ENCODE data around the gene ZNF479.

Gene ZNF479

GRCh38 chr7:57178768-57179139 is 46.5 kb upstream of the ZNF479 start:
- TF ChIP-seq EZH2 (IDR thresholded peaks at IDR 0.05; ENCODE audit: borderline replicate concordance, low read depth, low read length, severe bottlenecking) = no peak
- no peak for TF ChIP-seq CTCF (IDR thresholded peaks at IDR 0.05; ENCODE audit: borderline replicate concordance, extremely low read depth, low read length, poor library complexity, severe bottlenecking)
- Histone ChIP-seq H3K9me3 (ENCODE audit: insufficient read depth, low read length, severe bottlenecking) (peaks cover 33% of the 10 kb centered on the region), H3K27ac (ENCODE audit: low read length) (no peak overlapping the region), H3K4me1 (ENCODE audit: insufficient read depth, low read length) (no peaks in the 10 kb centered on the region), H3K9ac (ENCODE audit: low read depth, low read length) (no peak overlapping the region), H3K79me2 (ENCODE audit: insufficient read depth, low read length) (no peaks in the 10 kb centered on the region), H3K4me3 (ENCODE audit: low read depth in 1 of 2, low read length in 2 of 2) (no peak overlapping the region), H2AFZ (ENCODE audit: low read depth, low read length) (no peak overlapping the region), H3K4me2 (ENCODE audit: insufficient read depth, low read length) (no peak overlapping the region), H3K36me3 (ENCODE audit: insufficient read depth, low read length) (no peaks in the 10 kb centered on the region), H3K27me3 (ENCODE audit: insufficient read depth, low read length, poor library complexity) (no peaks in the 10 kb centered on the region), H4K20me1 (ENCODE audit: insufficient read depth, low read length) (no peaks in the 10 kb centered on the region)
- ATAC-seq (ENCODE audit: insufficient read depth, low read depth) (no peak), DNase-seq (no peak)

- TF ChIP-seq EZH2 (IDR thresholded peaks at IDR 0.05; ENCODE audit: borderline replicate concordance, low read depth, low read length, severe bottlenecking) (no peak), CTCF (IDR thresholded peaks at IDR 0.05; ENCODE audit: borderline replicate concordance, extremely low read depth, low read length, poor library complexity, severe bottlenecking) (no peak)
- Histone ChIP-seq H3K4me1 (ENCODE audit: insufficient read depth, low read length) (no peaks in the 10 kb centered on the region), H3K27me3 (ENCODE audit: insufficient read depth, low read length, poor library complexity) (no peaks in the 10 kb centered on the region), H3K27ac (ENCODE audit: low read length) (no peak overlapping the region), H4K20me1 (ENCODE audit: insufficient read depth, low read length) (no peaks in the 10 kb centered on the region), H3K9me3 (ENCODE audit: insufficient read depth, low read length, severe bottlenecking) (peaks cover 33% of the 10 kb centered on the region), H2AFZ (ENCODE audit: low read depth, low read length) (no peak overlapping the region), H3K36me3 (ENCODE audit: insufficient read depth, low read length) (no peaks in the 10 kb centered on the region), H3K4me3 (ENCODE audit: low read depth in 1 of 2, low read length in 2 of 2) (no peak overlapping the region), H3K79me2 (ENCODE audit: insufficient read depth, low read length) (no peaks in the 10 kb centered on the region), H3K9ac (ENCODE audit: low read depth, low read length) (no peak overlapping the region), H3K4me2 (ENCODE audit: insufficient read depth, low read length) (no peak overlapping the region)
- no peak for DNase-seq
- ATAC-seq (ENCODE audit: insufficient read depth, low read depth) = no peak
Measured at GRCh38 chr7:57177856-57178767, 45.9 kb upstream of the ZNF479 start.

GRCh38 chr7:57176928-57177635 is 44.8 kb upstream of the ZNF479 start:
- Histone ChIP-seq H3K9me3 (ENCODE audit: insufficient read depth, low read length, severe bottlenecking) (peaks cover 26% of the 10 kb centered on the region), H3K9ac (ENCODE audit: low read depth, low read length) (no peak overlapping the region)

More at GRCh38 chr7:57176928-57177635, 44.8 kb upstream of the ZNF479 start:
- H3K4me2 ChIP-seq (ENCODE audit: insufficient read depth, low read length) = no peak overlapping the region
- H3K36me3 ChIP-seq (ENCODE audit: insufficient read depth, low read length) = no peaks in the 10 kb centered on the region
- DNase-seq = no peak
- H3K27me3 ChIP-seq (ENCODE audit: insufficient read depth, low read length, poor library complexity) = no peaks in the 10 kb centered on the region
- TF ChIP-seq EZH2 (IDR thresholded peaks at IDR 0.05; ENCODE audit: borderline replicate concordance, low read depth, low read length, severe bottlenecking) (no peak), CTCF (IDR thresholded peaks at IDR 0.05; ENCODE audit: borderline replicate concordance, extremely low read depth, low read length, poor library complexity, severe bottlenecking) (no peak)
- H3K4me1 ChIP-seq (ENCODE audit: insufficient read depth, low read length) = no peaks in the 10 kb centered on the region
- H3K79me2 ChIP-seq (ENCODE audit: insufficient read depth, low read length) = no peaks in the 10 kb centered on the region
- H3K4me3 ChIP-seq (ENCODE audit: low read depth in 1 of 2, low read length in 2 of 2) = no peak overlapping the region
- no peak overlapping the region for H2AFZ ChIP-seq (ENCODE audit: low read depth, low read length)
- H4K20me1 ChIP-seq (ENCODE audit: insufficient read depth, low read length) = no peaks in the 10 kb centered on the region
- no peak overlapping the region for H3K27ac ChIP-seq (ENCODE audit: low read length)
- no peak for ATAC-seq (ENCODE audit: insufficient read depth, low read depth)

All from DND-41 (cell line).